Left colon (tissue), 2 donors: ENCODE measurements around the gene UMODL1. TPM values are rescaled to one million over a fixed set of nuclear protein-coding genes. Genes with fewer than 3 reads are reported as not detected.

Source experiments
- ATAC-seq: fragments of 200-7000 bp; cut with Tn5 transposase; one replicate; pipeline ENCODE4 v1.9.1; 2020; ENCODE audit warnings: mild to moderate bottlenecking, moderate library complexity
- DNase-seq, 2 donors: peaks; one replicate each; pipeline ENCODE4 v3.0.0-alpha.2; 2020
- intact Hi-C, 2 donors: fragments of 100-400 bp; cut with DNase I in 1 of 2; cut with micrococcal nuclease in 1 of 2; formaldehyde crosslinking; loops; one replicate each; pipeline versions ENCODE4 v1.11.2 to v1.14.0; 2022; cut with DNase I, micrococcal nuclease
- total RNA-seq, 2 donors: library from RNA; stranded (reverse); fragmentation: NEBNext Ultra II Directional; extraction: Animal tissue kit (Norgen Biotek cat#: 25700); gene quantifications; one replicate each; pipeline ENCODE4 v1.2.1, GENCODE V29; 2021
- donor health status: DM: no; HTN: no; CAD: no.
- donor health status: DM: yes; HTN: yes; CAD: no.

The UMODL1 gene
- total RNA-seq, 2 donors from 2014 or later = 0.28 to 0.43 TPM

DNA sequence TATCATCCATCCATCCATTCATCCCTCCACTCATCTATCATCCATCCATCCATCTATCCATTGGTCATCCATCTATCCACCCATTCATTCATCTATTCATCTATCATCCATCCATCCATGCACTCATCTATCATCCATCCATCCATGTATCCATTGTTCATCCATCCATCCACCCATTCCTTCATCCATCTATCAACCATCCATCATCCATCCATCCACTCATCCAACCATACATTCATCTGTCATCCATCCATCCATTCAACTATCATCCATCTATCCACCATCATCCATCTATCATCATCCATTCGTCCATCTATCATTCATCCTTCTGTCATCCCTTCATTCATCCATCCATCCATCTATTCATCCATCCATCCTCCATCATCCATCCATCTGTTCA lies 61.1 kb downstream of the UMODL1 start:
- DNase-seq (no peak), ATAC-seq (no peak)
- intact Hi-C loops = no loop called here

DNA sequence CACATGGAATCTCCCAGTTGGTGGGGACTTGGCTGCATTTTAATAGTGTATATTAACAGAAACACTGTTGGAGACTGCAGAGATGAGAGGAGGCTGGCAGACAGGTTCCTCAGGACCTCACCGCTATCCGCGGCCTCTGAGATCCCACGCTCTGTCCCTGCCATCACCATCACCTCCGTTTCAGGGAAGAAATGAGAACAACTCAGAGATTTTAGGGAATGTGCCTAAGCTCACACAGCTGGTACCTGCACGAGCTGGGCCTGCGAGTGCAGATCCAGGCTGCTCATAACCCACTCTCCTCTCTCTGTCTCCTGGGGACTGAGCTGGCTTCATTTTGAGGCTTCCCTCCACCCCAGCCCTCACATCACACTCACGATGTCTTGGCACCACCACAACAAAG lies 62.0 kb downstream of the UMODL1 start:
- intact Hi-C loops = no loop called here
- ATAC-seq (no peak), DNase-seq (no peak)

DNA sequence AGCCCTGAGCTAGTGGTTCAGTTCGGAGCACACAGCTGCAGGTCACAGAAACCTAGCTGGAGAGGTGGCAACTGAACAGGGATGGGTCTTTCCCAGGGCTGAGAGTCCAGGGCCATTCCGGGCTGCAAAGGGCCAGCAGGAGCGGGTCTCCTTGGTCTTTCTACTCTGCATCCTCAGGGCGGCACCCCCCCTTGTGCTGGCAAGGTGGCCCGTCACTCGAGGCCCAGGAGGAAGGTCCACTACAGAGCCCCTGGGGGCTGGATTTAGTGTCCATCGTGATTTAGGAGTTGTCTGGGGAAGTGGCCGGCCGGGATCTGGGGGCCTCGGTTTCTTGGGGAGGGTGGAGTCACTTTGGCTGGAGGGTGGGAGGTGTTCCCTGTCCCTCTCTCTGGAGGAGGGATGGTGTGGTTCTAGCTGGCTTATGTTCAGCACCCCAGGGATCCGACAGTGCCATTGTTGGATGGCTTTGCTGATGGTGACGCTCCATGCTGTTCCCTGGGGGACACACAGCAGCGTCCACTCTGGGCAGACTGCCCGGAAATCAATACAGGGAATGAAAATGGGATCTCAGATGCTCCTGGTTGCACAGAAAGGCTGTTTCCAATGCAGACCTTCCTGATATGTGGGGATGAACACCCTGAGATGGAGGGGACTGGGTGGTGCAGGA lies 64.4 kb downstream of the UMODL1 start:
- intact Hi-C loops = no loop called here
- ATAC-seq (no peak), DNase-seq (no peak)

DNA sequence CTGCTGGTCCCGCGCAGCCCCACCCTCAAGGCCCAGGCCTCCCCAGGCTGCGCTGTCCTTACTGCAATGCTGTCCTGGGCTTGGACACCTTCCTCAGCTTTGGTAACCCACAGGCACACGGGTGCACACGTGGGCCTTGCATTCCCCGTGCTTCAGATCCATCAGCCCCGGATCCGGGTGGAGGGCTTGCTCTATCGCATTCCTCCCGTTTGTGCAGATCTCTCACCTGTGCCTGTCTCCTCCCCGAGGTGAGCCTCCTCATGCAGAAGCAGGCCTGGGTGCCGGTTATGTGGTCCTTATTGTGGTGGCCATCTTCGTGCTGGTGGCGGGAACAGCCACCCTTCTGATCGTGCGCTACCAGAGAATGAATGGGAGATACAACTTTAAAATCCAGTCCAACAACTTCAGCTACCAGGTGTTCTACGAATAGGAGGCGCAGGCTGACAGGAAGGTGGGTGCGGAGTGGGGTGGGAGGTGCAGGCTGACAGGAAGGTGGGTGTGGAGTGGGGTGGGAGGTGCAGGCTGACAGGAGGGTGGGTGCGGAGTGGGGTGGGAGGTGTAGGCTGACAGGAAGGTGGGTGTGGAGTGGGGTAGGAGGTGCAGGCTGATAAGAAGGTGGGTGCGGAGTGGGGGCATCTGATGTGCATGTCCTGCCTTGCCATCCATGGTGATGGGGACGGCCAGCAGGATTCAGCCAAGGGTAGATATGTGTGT lies 66.2 kb downstream of the UMODL1 start:
- ATAC-seq (no peak), DNase-seq (no peak)
- intact Hi-C loops = no loop called here

DNA sequence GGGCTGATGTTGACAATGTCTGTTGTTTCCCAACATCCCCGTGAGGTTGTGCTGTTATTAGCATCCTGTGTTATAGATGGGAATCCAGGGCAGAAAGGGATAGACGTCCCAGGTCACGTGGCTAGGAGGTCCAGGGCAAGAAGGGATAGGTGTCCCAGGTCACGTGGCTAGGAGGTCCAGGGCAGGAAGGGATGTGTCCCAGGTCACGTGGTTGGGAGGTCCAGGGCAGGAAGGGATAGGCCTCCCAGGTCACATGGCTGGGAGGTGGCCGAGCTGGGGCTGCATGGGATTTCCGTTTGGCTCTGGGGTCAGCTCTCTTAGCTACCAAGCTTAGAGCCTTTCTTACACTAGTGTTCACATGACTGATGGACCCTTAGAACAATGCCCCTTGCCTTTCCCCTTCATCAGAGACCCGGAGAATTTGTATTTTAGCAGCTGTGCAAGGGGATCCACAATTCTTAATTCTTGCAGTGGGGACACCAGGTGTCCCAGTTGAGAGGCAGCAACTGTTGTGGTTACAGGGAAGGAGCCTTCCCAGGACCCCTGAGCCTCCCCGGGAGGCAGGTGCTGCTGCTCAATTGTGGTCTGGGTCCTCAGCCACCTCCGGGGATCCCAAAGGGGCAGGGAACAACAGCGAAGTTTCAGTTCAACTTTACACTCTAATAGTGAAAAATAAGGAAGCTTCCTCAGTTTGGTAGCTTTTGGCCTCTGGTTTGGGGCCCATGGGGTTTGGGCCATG lies 69.2 kb downstream of the UMODL1 start:
- ATAC-seq (no peak), DNase-seq (no peak)
- intact Hi-C loops = loop anchor here in 1 of 2 donors (10.0 kb wide), 1 partner anchor 124 kb away; no protein-coding TSS in a partner anchor

DNA sequence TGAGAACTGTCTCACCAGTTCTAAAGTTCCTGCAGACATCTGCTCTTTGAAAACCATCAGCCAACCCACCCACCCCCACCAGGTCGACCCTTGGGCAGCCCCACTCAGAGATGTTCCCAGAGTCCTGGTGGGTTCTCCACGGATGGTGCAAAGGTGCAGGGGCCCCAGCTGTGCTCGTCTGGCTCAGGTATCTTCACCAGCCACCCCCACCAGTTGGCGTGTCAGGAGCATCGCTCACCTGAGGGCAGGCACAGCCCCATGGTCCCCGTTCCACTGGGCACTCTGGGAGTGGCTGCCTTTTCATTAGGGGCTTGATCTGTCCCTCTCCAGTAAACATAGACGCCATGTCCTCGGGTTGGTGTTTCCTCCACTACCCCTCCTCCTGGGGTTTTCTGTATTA lies 70.5 kb downstream of the UMODL1 start:
- intact Hi-C loops = loop anchor here in 1 of 2 donors (10.0 kb wide), 1 partner anchor 123 kb away; no protein-coding TSS in a partner anchor
- ATAC-seq (no peak), DNase-seq (no peak)

DNA sequence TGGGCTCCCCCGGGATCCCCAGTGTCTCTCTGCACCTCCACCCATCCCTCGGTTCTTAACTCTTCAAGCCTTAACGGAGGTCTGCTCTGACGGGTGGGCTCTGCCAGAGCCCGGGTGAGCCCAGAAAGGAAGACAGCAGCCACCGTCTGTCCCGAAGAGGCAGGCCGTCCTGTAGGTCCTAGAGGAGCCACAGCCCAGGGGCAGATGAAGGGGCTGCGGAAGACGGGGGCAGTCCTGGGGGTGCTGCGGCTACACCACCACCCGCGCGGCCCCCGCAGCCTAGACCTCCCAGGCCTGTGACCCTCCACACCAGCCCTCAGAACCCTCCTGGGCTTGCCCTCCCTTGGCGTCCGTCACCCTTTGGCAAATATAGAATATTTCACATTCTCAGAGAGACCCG lies 71.0 kb downstream of the UMODL1 start:
- no peak for ATAC-seq

DNA sequence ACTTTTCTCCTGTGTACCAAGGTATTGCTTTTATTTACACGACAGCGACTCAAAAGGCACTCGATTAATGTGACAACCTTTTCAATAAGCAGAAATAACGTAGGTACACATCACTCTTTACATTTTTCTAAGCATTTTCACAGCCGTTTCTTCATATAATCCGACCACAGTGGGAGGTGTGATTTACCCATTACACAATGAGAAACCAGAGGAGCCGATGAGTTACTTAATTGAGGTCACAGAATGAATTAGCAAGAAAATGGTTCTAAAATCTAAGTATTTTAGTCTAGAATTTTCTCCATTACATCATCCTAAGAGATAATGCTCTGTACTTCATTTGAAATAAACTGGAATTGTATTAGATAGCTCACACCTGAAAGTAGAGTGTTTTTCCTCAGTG lies 71.5 kb downstream of the UMODL1 start:
- DNase-seq (no peak), ATAC-seq (no peak)
- intact Hi-C loops = loop anchor here in 1 of 2 donors (10.0 kb wide), 1 partner anchor 122 kb away; no protein-coding TSS in a partner anchor

More for the DNA sequence above, 71.0 kb downstream of the UMODL1 start:
- no peak for DNase-seq
- intact Hi-C loops = loop anchor here in 1 of 2 donors (10.0 kb wide), 1 partner anchor 123 kb away; no protein-coding TSS in a partner anchor

DNA sequence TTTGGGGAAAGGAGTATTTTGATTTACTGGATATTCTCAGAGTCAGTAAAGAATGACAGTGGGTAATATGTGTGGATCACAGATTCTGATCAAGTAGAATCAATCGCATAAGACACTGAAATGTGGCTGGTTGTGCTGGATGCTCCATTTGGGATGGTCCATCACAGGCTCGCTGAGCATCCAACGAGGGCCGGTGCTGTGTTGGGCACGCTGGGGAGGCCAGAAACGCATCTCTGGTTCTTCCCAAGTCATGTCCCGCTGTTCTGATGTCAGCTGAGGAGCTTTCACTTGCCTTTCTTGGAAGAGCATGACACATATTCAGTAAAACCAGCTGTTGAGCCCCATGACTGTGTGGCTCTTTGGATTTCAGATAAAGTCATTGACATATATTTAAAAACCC lies 72.0 kb downstream of the UMODL1 start:
- no peak for ATAC-seq
- intact Hi-C loops = loop anchor here in 1 of 2 donors (10.0 kb wide), 1 partner anchor 122 kb away; no protein-coding TSS in a partner anchor
- no peak for DNase-seq

DNA sequence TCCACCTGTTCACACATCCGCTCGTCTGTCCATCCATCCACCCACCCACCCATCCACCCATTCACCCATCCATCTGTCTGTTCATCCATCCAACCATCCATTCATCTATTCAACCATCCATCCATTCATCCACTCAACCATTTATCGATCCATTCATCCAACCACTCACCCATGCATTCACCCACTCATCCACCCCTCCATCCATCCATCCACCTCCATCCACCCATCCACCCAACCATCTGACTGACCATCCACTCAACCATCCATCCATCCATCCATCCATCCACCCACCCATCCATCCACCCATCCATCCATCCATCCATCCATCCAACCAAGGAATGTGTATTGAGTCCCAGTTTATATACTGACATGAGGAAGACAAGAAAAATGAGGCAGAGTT lies 73.1 kb downstream of the UMODL1 start:
- DNase-seq = no peak
- intact Hi-C loops = loop anchor here in 1 of 2 donors (10.0 kb wide), 1 partner anchor 121 kb away; no protein-coding TSS in a partner anchor
- ATAC-seq = no peak

DNA sequence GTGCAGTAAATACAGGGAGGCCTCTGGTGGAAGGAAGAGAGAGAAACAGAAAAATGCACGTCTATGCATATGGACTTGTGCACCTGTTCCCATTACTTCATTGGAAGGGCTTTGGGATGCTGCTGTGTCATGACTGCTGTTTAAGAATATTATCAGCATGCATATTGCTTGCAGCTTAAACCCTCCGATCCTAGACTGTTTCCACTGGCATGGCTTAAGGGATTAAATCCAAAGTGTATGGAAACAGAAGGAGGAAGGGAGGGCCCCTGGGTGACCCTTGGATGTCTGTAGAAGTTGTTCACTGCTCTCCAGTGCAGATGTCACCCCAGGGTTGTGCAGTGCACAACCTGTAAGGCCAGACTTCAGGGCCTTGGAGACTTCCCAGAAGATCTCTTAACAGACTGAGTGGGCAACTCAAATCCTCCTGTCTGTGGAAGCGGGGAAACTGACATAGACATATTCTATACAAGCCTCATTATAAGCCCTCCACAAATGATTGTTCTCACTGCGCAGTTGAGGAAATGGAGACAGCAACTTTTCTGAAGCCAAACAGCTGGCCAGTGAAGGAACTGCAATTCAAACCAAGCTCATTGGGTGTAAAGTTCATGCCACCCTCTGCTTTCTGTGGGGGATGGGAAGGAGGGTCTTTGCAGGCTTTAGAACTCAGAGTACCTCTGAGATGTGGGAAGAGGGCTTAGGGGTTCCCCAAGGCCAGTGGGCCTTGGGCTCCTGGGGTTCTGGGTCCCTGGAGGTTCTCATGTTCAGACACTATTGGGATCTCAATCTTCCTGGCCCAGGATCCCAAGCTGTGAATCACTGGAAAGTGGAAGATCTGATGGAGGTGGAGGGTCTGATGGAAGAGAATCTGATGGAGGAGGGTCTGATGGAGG lies 73.8 kb downstream of the UMODL1 start:
- DNase-seq (no peak), ATAC-seq (peak; percentile 67)
- intact Hi-C loops = loop anchor here in 1 of 2 donors (10.0 kb wide), 1 partner anchor 120 kb away; no protein-coding TSS in a partner anchor

DNA sequence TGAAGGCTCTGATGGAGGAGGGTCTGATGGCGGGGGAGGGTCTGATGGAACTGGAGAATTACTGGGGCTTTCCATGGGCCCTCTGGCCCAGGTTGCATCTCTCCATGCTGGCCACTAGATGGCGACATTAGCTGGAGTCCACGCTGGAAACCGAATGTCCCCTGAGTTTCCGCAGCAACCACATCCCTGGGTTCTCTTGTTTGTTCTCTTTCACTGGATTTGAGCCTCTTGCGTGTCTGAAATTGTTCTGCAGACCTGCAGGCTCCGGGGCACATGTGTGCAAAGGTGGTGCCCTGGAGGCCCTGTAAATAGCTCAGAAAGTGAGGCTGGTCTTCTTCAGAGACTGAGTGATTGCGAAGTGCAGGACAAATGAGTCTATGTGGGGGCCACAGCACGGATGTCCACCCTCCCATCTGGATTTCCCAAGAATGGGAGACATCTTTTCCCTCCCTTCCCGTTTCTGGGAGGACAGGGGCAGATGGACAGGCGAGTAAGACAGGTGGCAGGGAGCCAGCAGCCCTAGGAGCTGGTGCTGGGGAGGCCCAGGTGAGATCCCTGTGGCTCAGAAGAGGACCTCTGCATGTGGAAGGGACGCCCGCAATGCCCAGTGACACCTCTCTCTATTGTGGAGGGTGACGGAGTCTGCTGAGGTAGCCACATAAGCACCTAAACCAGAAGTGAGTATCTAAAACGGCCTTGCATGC lies 74.6 kb downstream of the UMODL1 start:
- ATAC-seq (peak; percentile 84), DNase-seq (peak in 1 of 2 donors; percentile 42)
- intact Hi-C loops = loop anchor here in 1 of 2 donors (10.0 kb wide), 1 partner anchor 119 kb away; no protein-coding TSS in a partner anchor

DNA sequence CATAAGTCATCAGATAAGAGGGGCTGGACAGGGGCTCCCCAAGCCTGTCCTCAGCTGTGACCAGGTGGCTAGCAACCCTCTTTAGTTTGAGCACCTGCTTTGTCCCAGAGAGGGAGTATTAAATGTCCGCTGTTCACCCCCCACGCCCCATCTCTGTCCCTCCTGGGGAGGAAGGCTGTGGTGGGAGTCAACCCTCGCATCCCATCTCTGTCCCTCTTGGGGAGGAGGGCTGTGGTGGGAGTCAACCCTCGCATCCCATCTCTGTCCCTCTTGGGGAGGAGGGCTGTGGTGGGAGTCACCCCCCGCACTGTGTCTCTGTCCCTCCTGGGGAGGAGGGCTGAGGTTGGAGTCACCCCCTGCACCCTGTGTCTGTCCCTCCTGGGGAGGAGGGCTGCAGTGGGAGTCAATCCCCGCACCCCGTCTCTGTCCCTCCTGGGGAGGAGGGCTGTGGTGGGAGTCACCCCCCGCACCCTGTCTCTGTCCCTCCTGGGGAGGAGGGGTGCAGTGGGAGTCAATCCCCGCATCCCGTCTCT lies 75.2 kb downstream of the UMODL1 start:
- intact Hi-C loops = loop anchor here in 1 of 2 donors (10.0 kb wide), 1 partner anchor 118 kb away; no protein-coding TSS in a partner anchor
- no peak for DNase-seq
- no peak for ATAC-seq

DNA sequence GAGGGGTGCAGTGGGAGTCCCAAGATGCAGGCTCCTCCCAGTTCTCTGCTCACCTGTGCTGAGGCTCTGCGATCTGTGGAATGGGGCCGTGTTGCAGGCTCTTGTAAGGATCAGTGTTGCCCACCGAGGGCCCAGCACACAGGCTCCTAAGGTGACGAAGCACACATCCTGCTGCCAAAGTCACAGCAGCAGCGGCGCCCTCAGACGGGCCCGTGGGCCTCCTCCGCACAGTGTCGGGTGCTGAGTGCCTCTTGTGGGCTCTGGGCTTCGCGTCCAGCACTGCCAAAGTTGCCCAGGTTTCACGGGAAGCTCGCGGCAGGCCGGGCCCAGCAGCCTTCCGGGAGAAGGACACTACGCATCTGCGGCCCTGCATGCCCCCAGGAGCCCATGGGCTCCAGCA lies 75.7 kb downstream of the UMODL1 start:
- ATAC-seq (no peak), DNase-seq (no peak)
- intact Hi-C loops = loop anchor here in 1 of 2 donors (10.0 kb wide), 1 partner anchor 118 kb away; no protein-coding TSS in a partner anchor

DNA sequence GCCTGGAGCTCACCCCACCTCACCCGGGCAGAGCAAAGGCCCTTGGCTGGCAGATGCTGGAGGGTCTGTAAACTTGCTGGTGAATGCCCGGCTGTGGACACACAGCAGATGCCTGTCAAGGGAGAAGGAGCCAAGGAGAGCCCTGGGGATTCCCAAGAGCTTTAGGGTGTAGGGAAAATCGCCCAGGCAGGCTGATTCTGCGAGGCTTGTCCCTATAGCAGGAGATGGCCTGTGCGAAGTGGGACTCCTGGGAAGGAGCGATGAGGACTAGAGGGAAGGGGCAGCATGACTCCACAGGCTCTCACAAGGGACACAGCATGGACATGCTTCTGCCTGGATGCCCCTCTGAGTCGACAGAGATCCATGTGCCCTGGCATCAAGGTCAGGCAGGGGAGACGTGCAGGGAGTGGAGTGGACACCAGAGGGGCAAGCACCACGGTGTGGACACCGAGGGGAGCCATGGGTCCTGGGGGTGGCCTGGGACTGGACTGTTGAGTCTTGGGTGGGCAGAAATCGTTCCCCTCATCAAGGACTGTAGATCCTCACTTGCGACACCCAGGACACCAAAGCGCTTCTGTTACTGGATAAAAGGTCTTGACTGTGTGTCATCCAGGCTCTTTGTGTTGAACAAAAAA lies 76.4 kb downstream of the UMODL1 start:
- DNase-seq (no peak), ATAC-seq (no peak)
- intact Hi-C loops = loop anchor here in 1 of 2 donors (10.0 kb wide), 1 partner anchor 117 kb away; no protein-coding TSS in a partner anchor

DNA sequence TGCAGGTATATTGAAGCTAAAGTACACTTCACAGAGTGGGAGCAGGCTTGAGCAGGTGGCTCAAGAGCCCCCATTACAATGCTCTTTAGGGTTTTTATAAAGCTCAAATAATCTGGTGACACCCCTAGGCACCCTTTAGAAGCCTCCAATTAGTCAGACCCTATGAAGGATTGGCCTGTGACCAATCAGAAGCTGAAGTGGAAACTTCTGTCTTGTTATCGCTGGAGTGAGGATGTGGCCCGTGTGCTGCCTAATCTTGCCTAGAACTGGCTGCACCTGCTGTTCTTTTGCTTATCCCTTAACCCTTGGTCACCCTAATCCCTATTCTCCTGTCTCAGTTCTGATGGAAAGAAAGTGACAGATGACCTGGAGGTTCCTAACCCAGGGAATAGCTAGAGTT lies 77.0 kb downstream of the UMODL1 start:
- intact Hi-C loops = loop anchor here in 1 of 2 donors (10.0 kb wide), 1 partner anchor 117 kb away; no protein-coding TSS in a partner anchor
- ATAC-seq (no peak), DNase-seq (no peak)

DNA sequence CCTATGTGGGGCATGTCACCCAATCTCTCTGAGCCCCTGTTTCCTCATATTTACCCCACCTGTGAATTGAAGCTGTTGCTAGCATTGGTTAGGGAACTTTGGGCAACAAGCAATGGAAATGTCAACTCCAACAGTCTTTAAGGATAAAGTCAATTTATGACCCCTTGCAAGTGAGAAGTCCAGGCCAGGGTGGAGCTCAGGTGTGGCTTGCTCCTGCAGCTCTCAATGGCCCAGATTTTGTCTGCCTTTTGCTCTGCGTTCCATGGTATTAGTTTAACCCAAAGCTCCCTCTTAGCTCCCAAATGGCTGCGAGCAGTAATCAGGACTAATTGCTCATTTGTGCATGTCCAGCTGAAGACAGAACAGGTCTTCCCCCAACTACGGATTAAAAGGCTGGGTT lies 77.5 kb downstream of the UMODL1 start:
- DNase-seq = no peak
- no peak for ATAC-seq
- intact Hi-C loops = loop anchor here in 1 of 2 donors (10.0 kb wide), 1 partner anchor 116 kb away; no protein-coding TSS in a partner anchor
